ENCODE measurements around the gene NCKIPSD. TPM values are rescaled to one million over a fixed set of nuclear protein-coding genes. Genes with fewer than 3 reads are reported as not detected.

NCKIPSD gene
- total and polyA plus RNA-seq, 2 donors (not counting 3 experiments of a cell fraction or from before 2014, with no cell fraction given) = 12.8 to 19.1 TPM

- no peaks in the 10 kb centered on the region for H3K9me3 ChIP-seq (replicated peaks; ENCODE audit: control insufficient read depth, insufficient read depth, low read length)
- no peak for FAIRE-seq
- H3K27ac ChIP-seq (ENCODE audit: insufficient read depth, low read depth, low read length) = no peak overlapping the region
- H3K9me1 ChIP-seq (replicated peaks; ENCODE audit: control insufficient read depth, extremely low read depth, insufficient read depth, low read length) = no peaks in the 10 kb centered on the region
- H3K9ac ChIP-seq (replicated peaks; ENCODE audit: extremely low read depth, insufficient read depth, low read length) = no peak overlapping the region
- no peak overlapping the region for H2AFZ ChIP-seq (ENCODE audit: low read depth, low read length)
- CTCF ChIA-PET = interaction anchor here (1.9 kb wide), 1 partner anchor 12 kb away, joined by 8 read pairs; no protein-coding TSS in a partner anchor
- no peaks in the 10 kb centered on the region for H3K79me2 ChIP-seq (ENCODE audit: control insufficient read depth, insufficient read depth, low read length)
- H3K36me3 ChIP-seq (ENCODE audit: control insufficient read depth in 2 of 2, extremely low read depth in 1 of 2, insufficient read depth in 2 of 2, low read length in 2 of 2) = no peaks in the 10 kb centered on the region
- no peak for DNase-seq (ENCODE audit: low read depth, low spot score)
- dilution Hi-C loops (cut with MboI; ENCODE audit: extremely low pct_ligation_motif_present, low sequenced_read_pairs) = no loop called here
- H4K20me1 ChIP-seq (replicated peaks; ENCODE audit: control insufficient read depth, extremely low read depth, insufficient read depth, low read length) = no peaks in the 10 kb centered on the region
- no peak for TF ChIP-seq MYC (IDR thresholded peaks at IDR 0.05; ENCODE audit: low read depth, low read length)
- TF ChIP-seq FOS (IDR thresholded peaks at IDR 0.05; ENCODE audit: borderline replicate concordance, insufficient read depth, low read length) = no peak
- TF ChIP-seq CTCF (IDR thresholded peaks at IDR 0.05; ENCODE audit: extremely low read depth in 1 of 2, insufficient read depth in 1 of 2, low read depth in 1 of 2, low read length in 2 of 2) = no peak
- TF ChIP-seq POLR2AphosphoS5 (IDR thresholded peaks at IDR 0.05; ENCODE audit: insufficient read depth, low read depth, low read length) = no peak
- TF ChIP-seq JUN (IDR thresholded peaks at IDR 0.05; ENCODE audit: borderline replicate concordance, insufficient read depth, insufficient read length, low read depth) = no peak
- TF ChIP-seq GATA2 (IDR thresholded peaks at IDR 0.05; ENCODE audit: insufficient read depth, insufficient read length, low read depth, low read length) = no peak
- TF ChIP-seq EZH2 (IDR thresholded peaks at IDR 0.05; ENCODE audit: borderline replicate concordance, low read depth, low read length, severe bottlenecking) = no peak
- no peak for TF ChIP-seq MAX (IDR thresholded peaks at IDR 0.05; ENCODE audit: insufficient read depth, insufficient read length)
- intact Hi-C loops (cut with micrococcal nuclease) = no loop called here
- no peak overlapping the region for H3K4me2 ChIP-seq (ENCODE audit: insufficient read depth, low read length)
- POLR2A ChIA-PET = no interaction called here
- no peak overlapping the region for H3K4me3 ChIP-seq (replicated peaks in 1 of 3; ENCODE audit: insufficient read depth in 1 of 3, low read depth in 1 of 3, low read length in 3 of 3)
- H3K27me3 ChIP-seq (ENCODE audit: control insufficient read depth in 2 of 2, insufficient read depth in 2 of 2, low read length in 2 of 2) = no peaks in the 10 kb centered on the region
- no peaks in the 10 kb centered on the region for H3K4me1 ChIP-seq (ENCODE audit: control insufficient read depth, extremely low read depth, insufficient read depth, low read length)
- no TSS peak for BruUV-seq (replicated peaks)
Observed at GRCh38 chr3:48644898-48645760, 40.6 kb downstream of the NCKIPSD start.

All from endothelial cell of umbilical vein (primary cell).